PC-9 (cell line): ENCODE data around the gene GCNA. TPM values are rescaled to one million over a fixed set of nuclear protein-coding genes. Genes with fewer than 3 reads are reported as not detected.

Experiments
- BruUV-seq: library from RNA; stranded (reverse); fragments of 400-500 nt; replicated peaks from 2 replicates; lab custom pipeline; 2021; lab: Mats Ljungman, UMichigan
- CTCF ChIA-PET: fragments of 300-600 bp; sonication (Branson Sonifier 250); formaldehyde crosslinking; loops from one replicate; lab custom pipeline; 2022; ENCODE audit warnings: antibody characterized with exemption; lab: Charles Lee
- POLR2A ChIA-PET: fragments of 300-600 bp; sonication (Branson Sonifier 250); formaldehyde crosslinking; loops from one replicate; lab custom pipeline; 2022; ENCODE audit warnings: antibody characterized with exemption; ENCODE audit not compliant: unreplicated experiment; lab: Charles Lee
- DNase-seq, 2 experiments: peaks; one replicate each; pipeline versions ENCODE4 v3.0.0 to v3.0.0-alpha.2; 2015 to 2022; ENCODE audit warnings: mixed read lengths in 1 of 2
- H2AFZ ChIP-seq: fragments of 200-600 bp; sonication (generic); 2 replicates; pipeline ENCODE4 v1.8.1; 2017; ENCODE audit warnings: antibody characterized with exemption
- H3F3A ChIP-seq: fragments of 200-600 bp; sonication (generic); 2 replicates; pipeline ENCODE4 v1.8.1; 2017; ENCODE audit warnings: antibody characterized with exemption, mild to moderate bottlenecking, low read depth; ENCODE audit not compliant: insufficient read depth
- H3K27ac ChIP-seq: fragments of 200-600 bp; sonication (generic); 2 replicates; pipeline ENCODE4 v1.6.1; 2016; ENCODE audit warnings: mixed run types
- H3K27me3 ChIP-seq: fragments of 200-600 bp; sonication (generic); 2 replicates; pipeline ENCODE4 v1.6.1; 2016; ENCODE audit warnings: low read depth, mixed run types; ENCODE audit not compliant: insufficient read depth
- H3K36me3 ChIP-seq: fragments of 200-600 bp; sonication (generic); 2 replicates; pipeline ENCODE4 v1.6.1; 2016; ENCODE audit warnings: low read depth, mixed run types
- H3K4me1 ChIP-seq: fragments of 200-600 bp; sonication (generic); replicated peaks from 2 replicates; pipeline ENCODE4 v1.6.1; 2016; ENCODE audit warnings: mixed run types; ENCODE audit not compliant: insufficient read depth
- H3K4me2 ChIP-seq: fragments of 200-600 bp; sonication (generic); 2 replicates; pipeline ENCODE4 v1.6.1; 2017; ENCODE audit warnings: mixed run types
- H3K4me3 ChIP-seq: fragments of 200-600 bp; sonication (generic); 2 replicates; pipeline ENCODE4 v1.6.1; 2016; ENCODE audit warnings: mixed run types
- H3K79me2 ChIP-seq: fragments of 200-600 bp; sonication (generic); 2 replicates; pipeline ENCODE4 v1.6.1; 2017; ENCODE audit warnings: low read depth, mixed run types
- H3K9me2 ChIP-seq: fragments of 200-600 bp; sonication (generic); 2 replicates; pipeline ENCODE4 v1.8.1; 2017; ENCODE audit warnings: mild to moderate bottlenecking; ENCODE audit not compliant: insufficient read depth
- H3K9me3 ChIP-seq: fragments of 200-600 bp; sonication (generic); 2 replicates; pipeline ENCODE4 v1.8.1; 2016; ENCODE audit warnings: low read depth; ENCODE audit not compliant: insufficient read depth
- H4K20me1 ChIP-seq: fragments of 200-600 bp; sonication (generic); 2 replicates; pipeline ENCODE4 v1.8.1; 2017; ENCODE audit not compliant: insufficient read depth
- EZH2 ChIP-seq: fragments of 200-600 bp; sonication (generic); IDR thresholded peaks from 2 replicates; pipeline ENCODE4 v1.8.0; 2017; ENCODE audit warnings: antibody characterized with exemption, low read depth
- intact Hi-C: fragments of 100-400 bp; cut with micrococcal nuclease; formaldehyde crosslinking; loops from one replicate; pipeline ENCODE4 v1.10.0; 2022; ENCODE audit not compliant: unreplicated experiment
- total RNA-seq: library from RNA; stranded (reverse); gene quantifications from 2 replicates; pipeline ENCODE4 v1.2.3, GENCODE V29; 2021
- TF ChIP-seq, protein P1 (sequence below): fragments of 200-600 bp; sonication (generic); conservative IDR thresholded peaks from 2 replicates; pipeline ENCODE4 v1.6.1; 2017; ENCODE audit warnings: mixed run types, antibody characterized with exemption, mild to moderate bottlenecking, moderate library complexity

The GCNA gene
- total RNA-seq, 1 experiment from 2014 or later: 0.48 TPM

DNA sequence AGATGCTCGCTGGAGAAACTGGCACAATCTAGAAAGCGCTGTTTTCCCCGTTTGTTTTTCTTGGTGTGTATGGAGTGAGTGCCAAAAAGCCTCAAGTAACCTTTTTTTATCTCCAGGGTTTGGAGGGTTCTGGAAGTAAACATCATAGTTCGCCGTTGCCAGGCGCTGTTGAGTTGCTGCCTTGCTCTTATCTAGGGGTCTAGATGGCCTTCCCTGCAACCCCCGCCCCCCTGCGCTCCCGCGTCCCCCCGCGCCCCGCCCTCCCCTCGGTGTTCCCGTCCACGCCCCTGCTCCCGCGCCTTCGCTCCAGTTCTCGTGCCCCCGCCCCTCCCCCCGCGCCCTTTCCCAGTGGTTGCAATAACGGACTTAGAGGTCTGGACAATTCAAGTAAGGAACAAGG is 555 bp upstream of the GCNA start:
- no peaks in the 10 kb centered on the region for H3K27me3 ChIP-seq
- no peaks in the 10 kb centered on the region for H3K9me2 ChIP-seq
- no peaks in the 10 kb centered on the region for H3K4me1 ChIP-seq
- peaks cover 4% of the 10 kb centered on the region; the same call in 1 of the 2 replicates for H3K36me3 ChIP-seq
- H4K20me1 ChIP-seq: peaks cover 14% of the 10 kb centered on the region
- TF ChIP-seq, protein P1, sequence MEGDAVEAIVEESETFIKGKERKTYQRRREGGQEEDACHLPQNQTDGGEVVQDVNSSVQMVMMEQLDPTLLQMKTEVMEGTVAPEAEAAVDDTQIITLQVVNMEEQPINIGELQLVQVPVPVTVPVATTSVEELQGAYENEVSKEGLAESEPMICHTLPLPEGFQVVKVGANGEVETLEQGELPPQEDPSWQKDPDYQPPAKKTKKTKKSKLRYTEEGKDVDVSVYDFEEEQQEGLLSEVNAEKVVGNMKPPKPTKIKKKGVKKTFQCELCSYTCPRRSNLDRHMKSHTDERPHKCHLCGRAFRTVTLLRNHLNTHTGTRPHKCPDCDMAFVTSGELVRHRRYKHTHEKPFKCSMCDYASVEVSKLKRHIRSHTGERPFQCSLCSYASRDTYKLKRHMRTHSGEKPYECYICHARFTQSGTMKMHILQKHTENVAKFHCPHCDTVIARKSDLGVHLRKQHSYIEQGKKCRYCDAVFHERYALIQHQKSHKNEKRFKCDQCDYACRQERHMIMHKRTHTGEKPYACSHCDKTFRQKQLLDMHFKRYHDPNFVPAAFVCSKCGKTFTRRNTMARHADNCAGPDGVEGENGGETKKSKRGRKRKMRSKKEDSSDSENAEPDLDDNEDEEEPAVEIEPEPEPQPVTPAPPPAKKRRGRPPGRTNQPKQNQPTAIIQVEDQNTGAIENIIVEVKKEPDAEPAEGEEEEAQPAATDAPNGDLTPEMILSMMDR: no peak
- TF ChIP-seq EZH2: no peak
- CTCF ChIA-PET: no interaction called here
- no TSS peak for BruUV-seq
- no peak overlapping the region for H3K4me3 ChIP-seq
- H3F3A ChIP-seq: peaks cover 13% of the 10 kb centered on the region; the same call in 1 of the 2 replicates
- H3K9me3 ChIP-seq: no peaks in the 10 kb centered on the region
- DNase-seq: no peak
- POLR2A ChIA-PET: no interaction called here
- H3K4me2 ChIP-seq: no peak overlapping the region
- intact Hi-C loops: no loop called here
- H2AFZ ChIP-seq: no peak overlapping the region
- no peak overlapping the region for H3K27ac ChIP-seq
- H3K79me2 ChIP-seq: no peaks in the 10 kb centered on the region

DNA sequence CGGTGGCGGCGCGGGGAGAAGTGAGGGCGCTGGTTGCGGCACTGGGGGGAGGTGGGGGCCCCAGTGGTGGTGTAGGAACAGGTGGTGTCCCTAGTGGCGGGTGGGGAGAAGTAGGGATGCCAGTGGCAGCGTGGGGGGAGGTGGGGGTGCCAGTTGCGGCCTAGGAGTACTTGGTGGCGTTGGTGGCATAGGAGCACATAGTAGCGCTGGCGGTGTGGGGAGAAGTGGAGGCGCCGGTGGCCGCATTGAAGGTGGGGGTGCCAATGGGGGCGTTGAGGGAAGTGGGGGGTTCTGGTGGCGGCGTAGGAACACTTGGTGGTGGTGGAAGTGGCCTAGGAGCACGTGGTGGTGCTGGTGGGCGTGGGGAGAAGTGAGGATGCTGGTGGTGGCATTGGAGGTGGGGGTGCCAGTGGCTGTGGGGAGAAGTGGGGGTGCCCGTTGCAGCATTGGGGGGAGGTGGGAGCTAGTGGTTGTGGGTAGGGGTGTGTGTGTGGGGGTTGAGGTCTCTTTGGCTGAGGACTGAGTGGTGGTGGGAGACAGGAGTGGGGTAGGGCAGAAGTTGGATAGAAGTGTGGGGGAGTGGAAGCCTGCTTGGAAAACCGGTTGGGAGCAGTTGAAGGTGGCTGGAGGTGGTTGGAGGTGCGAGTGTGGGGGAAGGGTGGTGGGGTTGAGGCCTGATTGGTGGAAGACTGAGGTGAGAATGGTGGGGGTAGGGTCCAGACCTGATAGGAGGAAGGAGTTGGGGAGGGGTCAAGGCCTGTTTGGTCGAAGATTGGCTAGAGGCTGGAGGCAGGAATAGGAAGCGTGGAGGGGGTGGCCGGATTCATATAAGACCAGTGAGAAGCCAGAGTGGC is 1.1 kb downstream of the GCNA start:
- H3K9me3 ChIP-seq: no peaks in the 10 kb centered on the region
- 0 out of 2 replicates have a peak, but pooled peaks cover 7% of the 10 kb centered on the region for H4K20me1 ChIP-seq
- POLR2A ChIA-PET: no interaction called here
- no peaks in the 10 kb centered on the region for H3K79me2 ChIP-seq
- no peak overlapping the region for H3K4me3 ChIP-seq
- no peak overlapping the region for H2AFZ ChIP-seq
- no peaks in the 10 kb centered on the region for H3K27me3 ChIP-seq
- H3K9me2 ChIP-seq: no peaks in the 10 kb centered on the region
- H3F3A ChIP-seq: peaks cover 14% of the 10 kb centered on the region; the same call in 1 of the 2 replicates
- no TSS peak for BruUV-seq
- H3K36me3 ChIP-seq: 0 out of 2 replicates have a peak, but pooled peaks cover 4% of the 10 kb centered on the region
- H3K27ac ChIP-seq: no peak overlapping the region
- H3K4me2 ChIP-seq: no peak overlapping the region
- TF ChIP-seq EZH2: no peak
- TF ChIP-seq, protein P1: no peak
- DNase-seq: no peak
- no peaks in the 10 kb centered on the region for H3K4me1 ChIP-seq
- intact Hi-C loops: no loop called here
- CTCF ChIA-PET: no interaction called here

DNA sequence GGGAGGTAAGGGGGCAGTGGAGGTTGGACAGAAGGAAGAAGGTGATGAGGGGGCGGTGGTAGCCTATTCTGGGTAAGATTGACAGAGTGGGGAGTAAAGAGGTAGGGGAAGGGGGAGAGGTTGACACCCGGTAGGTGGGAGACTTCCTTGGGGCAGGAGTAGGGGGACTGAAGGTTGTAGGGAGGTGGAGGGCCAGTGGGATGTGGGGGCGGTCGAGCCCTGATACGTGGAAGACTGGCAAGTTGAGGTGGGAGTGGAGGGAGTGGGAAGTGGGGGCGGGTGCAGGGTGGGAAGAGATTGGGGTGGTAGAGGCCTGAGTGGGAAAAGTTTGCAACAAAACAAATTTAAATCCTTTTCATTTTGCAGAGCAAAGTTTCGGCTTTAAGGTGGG is 1.7 kb downstream of the GCNA start:
- H3K4me1 ChIP-seq: no peaks in the 10 kb centered on the region
- DNase-seq: no peak
- intact Hi-C loops: no loop called here
- TF ChIP-seq EZH2: no peak
- TF ChIP-seq, protein P1: no peak
- no peaks in the 10 kb centered on the region for H3K79me2 ChIP-seq
- H3K27ac ChIP-seq: no peak overlapping the region
- H3K27me3 ChIP-seq: no peaks in the 10 kb centered on the region
- ChIA-PET CTCF (no interaction called here), POLR2A (no interaction called here)
- no peak overlapping the region for H3K4me3 ChIP-seq
- 0 out of 2 replicates have a peak, but pooled peaks cover under 1% of the 10 kb centered on the region for H4K20me1 ChIP-seq
- 0 out of 2 replicates have a peak, but pooled peaks cover 4% of the 10 kb centered on the region for H3K36me3 ChIP-seq
- peaks cover 9% of the 10 kb centered on the region; the same call in 1 of the 2 replicates for H3F3A ChIP-seq
- no peaks in the 10 kb centered on the region for H3K9me2 ChIP-seq
- H3K4me2 ChIP-seq: no peak overlapping the region
- no TSS peak for BruUV-seq
- no peak overlapping the region for H2AFZ ChIP-seq
- H3K9me3 ChIP-seq: no peaks in the 10 kb centered on the region
